ENCODE results near the gene MED13L. TPM values are rescaled to one million over a fixed set of nuclear protein-coding genes. Genes with fewer than 3 reads are reported as not detected.

Gene MED13L
- total RNA-seq, 1 donor from 2014 or later: 141 TPM

DNA sequence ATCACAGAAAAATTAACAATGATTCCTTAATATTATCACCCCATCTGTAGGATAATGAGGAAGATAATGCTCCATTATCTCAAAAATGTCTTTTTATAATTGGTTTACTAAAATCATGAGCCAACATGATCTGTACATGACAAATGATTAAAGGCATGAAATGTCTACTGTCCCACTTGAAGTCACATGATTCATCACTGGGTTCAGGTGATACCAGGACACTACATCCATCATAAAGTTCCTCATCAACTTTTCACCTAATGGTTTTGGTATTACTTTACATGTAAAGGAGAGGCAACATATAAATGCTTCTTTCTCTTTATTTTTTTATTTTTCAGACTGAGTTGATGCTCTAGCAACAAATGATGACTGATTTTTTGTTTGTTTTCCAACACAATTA, 313.3 kb downstream of the MED13L start:
- Mint-ChIP-seq H3K4me1 (ENCODE audit: low read depth) (no peaks in the 10 kb centered on the region), H3K36me3 (ENCODE audit: insufficient read depth) (peaks cover 29% of the 10 kb centered on the region), H3K4me3 (ENCODE audit: low read depth) (no peak overlapping the region), H3K27me3 (no peaks in the 10 kb centered on the region), H3K27ac (no peak overlapping the region), H3K9me3 (ENCODE audit: low read depth) (no peaks in the 10 kb centered on the region)
- no peak for DNase-seq (ENCODE audit: low spot score, unreplicated experiment)
- TF ChIP-seq, protein P1, sequence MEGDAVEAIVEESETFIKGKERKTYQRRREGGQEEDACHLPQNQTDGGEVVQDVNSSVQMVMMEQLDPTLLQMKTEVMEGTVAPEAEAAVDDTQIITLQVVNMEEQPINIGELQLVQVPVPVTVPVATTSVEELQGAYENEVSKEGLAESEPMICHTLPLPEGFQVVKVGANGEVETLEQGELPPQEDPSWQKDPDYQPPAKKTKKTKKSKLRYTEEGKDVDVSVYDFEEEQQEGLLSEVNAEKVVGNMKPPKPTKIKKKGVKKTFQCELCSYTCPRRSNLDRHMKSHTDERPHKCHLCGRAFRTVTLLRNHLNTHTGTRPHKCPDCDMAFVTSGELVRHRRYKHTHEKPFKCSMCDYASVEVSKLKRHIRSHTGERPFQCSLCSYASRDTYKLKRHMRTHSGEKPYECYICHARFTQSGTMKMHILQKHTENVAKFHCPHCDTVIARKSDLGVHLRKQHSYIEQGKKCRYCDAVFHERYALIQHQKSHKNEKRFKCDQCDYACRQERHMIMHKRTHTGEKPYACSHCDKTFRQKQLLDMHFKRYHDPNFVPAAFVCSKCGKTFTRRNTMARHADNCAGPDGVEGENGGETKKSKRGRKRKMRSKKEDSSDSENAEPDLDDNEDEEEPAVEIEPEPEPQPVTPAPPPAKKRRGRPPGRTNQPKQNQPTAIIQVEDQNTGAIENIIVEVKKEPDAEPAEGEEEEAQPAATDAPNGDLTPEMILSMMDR (IDR thresholded peaks at IDR 0.05; ENCODE audit: unreplicated experiment): no peak

DNA sequence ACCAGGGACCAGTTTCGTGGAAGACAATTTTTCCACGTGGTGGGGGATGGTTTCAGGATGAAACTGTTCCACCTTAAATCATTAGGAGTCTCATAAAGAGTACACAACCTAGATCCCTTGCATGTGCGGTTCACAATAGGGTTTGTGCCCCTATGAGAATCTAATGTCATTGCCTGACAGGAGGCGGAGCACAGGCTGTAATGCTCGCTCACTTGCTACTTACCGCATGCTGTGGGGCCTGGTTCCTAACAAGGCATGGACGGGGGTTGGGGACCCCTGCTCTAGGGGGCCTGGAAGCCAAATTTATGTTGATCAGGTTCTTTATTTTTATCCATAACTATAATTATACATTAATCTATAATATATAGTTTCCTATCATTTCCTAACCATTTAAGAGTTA, 315.3 kb downstream of the MED13L start:
- TF ChIP-seq, protein P1 (IDR thresholded peaks at IDR 0.05; ENCODE audit: unreplicated experiment): no peak
- no peak overlapping the region for H3K4me3 Mint-ChIP-seq (ENCODE audit: low read depth)
- H3K36me3 Mint-ChIP-seq (ENCODE audit: insufficient read depth): peaks cover 25% of the 10 kb centered on the region
- H3K27me3 Mint-ChIP-seq: no peaks in the 10 kb centered on the region
- DNase-seq (ENCODE audit: low spot score, unreplicated experiment): no peak
- H3K27ac Mint-ChIP-seq: no peak overlapping the region
- H3K4me1 Mint-ChIP-seq (ENCODE audit: low read depth): no peaks in the 10 kb centered on the region
- no peaks in the 10 kb centered on the region for H3K9me3 Mint-ChIP-seq (ENCODE audit: low read depth)

GRCh38 chr12:115960868-115961802, 316.4 kb downstream of the MED13L start:
- peaks cover 24% of the 10 kb centered on the region for H3K36me3 Mint-ChIP-seq (ENCODE audit: insufficient read depth)
- no peak for DNase-seq (ENCODE audit: low spot score, unreplicated experiment)
- H3K27me3 Mint-ChIP-seq: no peaks in the 10 kb centered on the region
- no peak overlapping the region for H3K27ac Mint-ChIP-seq
- no peaks in the 10 kb centered on the region for H3K9me3 Mint-ChIP-seq (ENCODE audit: low read depth)
- H3K4me3 Mint-ChIP-seq (ENCODE audit: low read depth): no peak overlapping the region
- TF ChIP-seq, protein P1 (IDR thresholded peaks at IDR 0.05; ENCODE audit: unreplicated experiment): no peak
- peaks cover 2% of the 10 kb centered on the region for H3K4me1 Mint-ChIP-seq (ENCODE audit: low read depth)

DNA sequence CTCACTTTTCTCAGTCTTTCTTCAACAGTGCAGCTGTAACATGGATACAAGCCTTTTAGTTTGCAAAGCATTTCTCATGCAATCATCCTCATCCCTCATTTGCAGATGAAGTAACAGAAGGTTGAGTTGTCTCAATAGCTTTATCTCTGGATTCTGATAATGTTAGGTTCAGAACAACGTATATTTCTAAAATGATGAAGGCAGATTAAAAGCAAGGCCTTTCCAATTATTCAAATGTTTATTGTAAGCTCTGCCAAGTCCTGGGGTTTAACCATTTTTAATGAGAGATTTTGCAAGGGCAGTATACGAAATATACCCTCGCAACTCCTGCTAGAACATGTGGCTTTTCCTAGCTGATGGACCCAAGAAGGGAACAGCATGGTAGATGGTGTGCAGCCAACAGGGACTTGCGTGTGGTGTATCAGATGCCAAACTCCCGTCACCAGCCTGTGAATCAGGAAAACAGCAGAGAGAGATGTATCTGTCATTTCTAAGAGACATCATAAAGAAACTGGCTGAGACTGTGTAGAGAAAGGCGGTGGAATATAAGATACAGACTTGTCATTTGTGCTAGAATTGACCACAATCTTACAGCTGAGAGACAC, 319.7 kb downstream of the MED13L start:
- H3K4me1 Mint-ChIP-seq (ENCODE audit: low read depth): peaks cover 5% of the 10 kb centered on the region
- no peak overlapping the region for H3K4me3 Mint-ChIP-seq (ENCODE audit: low read depth)
- DNase-seq (ENCODE audit: low spot score, unreplicated experiment): no peak
- H3K36me3 Mint-ChIP-seq (ENCODE audit: insufficient read depth): peaks cover 9% of the 10 kb centered on the region
- no peaks in the 10 kb centered on the region for H3K27me3 Mint-ChIP-seq
- H3K27ac Mint-ChIP-seq: peak overlapping the region; percentile 43
- no peaks in the 10 kb centered on the region for H3K9me3 Mint-ChIP-seq (ENCODE audit: low read depth)
- TF ChIP-seq, protein P1 (IDR thresholded peaks at IDR 0.05; ENCODE audit: unreplicated experiment): no peak

DNA sequence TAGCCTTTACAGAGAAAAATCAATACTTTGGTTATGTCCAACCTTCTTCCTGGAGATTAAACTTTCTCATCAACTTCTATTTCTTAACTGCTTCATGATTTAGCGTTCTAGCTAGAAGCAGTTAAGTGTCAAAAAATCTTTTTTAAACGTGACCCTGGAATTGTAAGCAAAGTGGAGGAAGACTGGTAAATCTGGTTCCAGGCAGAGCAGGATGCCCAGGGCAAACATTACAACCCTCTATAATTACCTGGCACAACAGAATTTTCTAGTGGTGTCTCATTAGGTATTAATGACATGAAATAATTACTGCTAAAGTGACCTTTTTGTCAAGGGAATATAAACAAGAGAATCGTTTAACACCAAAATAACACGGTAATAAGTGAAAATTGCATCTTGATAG, 320.8 kb downstream of the MED13L start:
- no peaks in the 10 kb centered on the region for H3K27me3 Mint-ChIP-seq
- no peak overlapping the region for H3K4me3 Mint-ChIP-seq (ENCODE audit: low read depth)
- H3K27ac Mint-ChIP-seq: no peak overlapping the region
- TF ChIP-seq, protein P1 (IDR thresholded peaks at IDR 0.05; ENCODE audit: unreplicated experiment): no peak
- no peaks in the 10 kb centered on the region for H3K9me3 Mint-ChIP-seq (ENCODE audit: low read depth)
- no peak for DNase-seq (ENCODE audit: low spot score, unreplicated experiment)
- peaks cover 5% of the 10 kb centered on the region for H3K4me1 Mint-ChIP-seq (ENCODE audit: low read depth)
- peaks cover 9% of the 10 kb centered on the region for H3K36me3 Mint-ChIP-seq (ENCODE audit: insufficient read depth)
